Stimulated activated memory B cell treated with anti-CD40 and anti-IgM and Interleukin-4, amounts not matched to agents 10 μg/mL and 1 μg/mL and 100 μg/mL, for 72 hours (primary cell): ENCODE results near the gene ARFGEF3.
"Not testable (repeated sequence)": the region's sequence is repeated elsewhere in the genome, so short reads cannot be mapped to it uniquely, and the experiment has no call there.

Experiments used
- ATAC-seq: fragments of 150-1000 bp; cut with Tn5 transposase; 2 replicates; pipeline ENCODE4 v1.10.0; 2021
- H3K27ac Mint-ChIP-seq: one replicate; pipeline ENCODE4 v1.8.0; 2022; ENCODE audit warnings: mild to moderate bottlenecking, mixed read lengths
- H3K27me3 Mint-ChIP-seq: one replicate; pipeline ENCODE4 v1.8.0; 2022; ENCODE audit warnings: mixed read lengths
- H3K36me3 Mint-ChIP-seq: one replicate; pipeline ENCODE4 v1.8.0; 2022; ENCODE audit warnings: mixed read lengths
- H3K4me1 Mint-ChIP-seq: one replicate; pipeline ENCODE4 v1.8.0; 2022; ENCODE audit warnings: mixed read lengths
- H3K4me3 Mint-ChIP-seq: one replicate; pipeline ENCODE4 v1.8.0; 2022; ENCODE audit warnings: mild to moderate bottlenecking, moderate library complexity, mixed read lengths
- H3K9me3 Mint-ChIP-seq: one replicate; pipeline ENCODE4 v1.8.0; 2022; ENCODE audit warnings: mixed read lengths

Gene ARFGEF3

DNA sequence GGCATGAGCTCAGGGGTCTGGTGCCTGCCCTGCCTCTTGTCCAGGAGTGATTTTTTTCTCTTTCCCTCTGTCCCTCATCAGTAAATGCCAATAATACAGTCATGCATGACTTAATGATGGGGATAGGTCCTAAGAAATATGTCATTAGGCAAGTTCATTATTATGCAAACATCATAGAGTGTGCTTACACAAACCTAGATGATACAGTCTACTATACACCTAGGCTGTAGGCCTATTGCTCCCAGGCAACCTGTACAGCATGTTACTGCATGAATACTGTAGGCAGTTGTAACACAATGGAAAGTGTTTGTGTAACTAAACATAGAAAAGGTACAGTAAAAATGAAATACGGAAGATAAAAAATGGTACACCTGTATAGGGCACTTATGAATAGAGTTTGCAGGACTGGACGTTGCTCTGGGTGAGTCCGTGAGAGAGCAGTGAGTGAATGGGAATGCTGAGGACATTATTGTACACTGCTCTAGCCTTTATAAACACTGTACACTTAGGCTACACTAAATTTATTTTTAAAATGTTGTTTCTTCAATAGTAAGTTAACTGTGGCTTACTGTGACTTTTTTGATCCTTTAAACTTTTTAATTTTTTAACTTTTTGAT, 34.5 kb downstream of the ARFGEF3 start:
- Mint-ChIP-seq H3K27me3 (peaks cover 19% of the 10 kb centered on the region), H3K9me3 (peaks cover 7% of the 10 kb centered on the region), H3K36me3 (no peaks in the 10 kb centered on the region), H3K4me3 (no peak overlapping the region), H3K27ac (no peak overlapping the region), H3K4me1 (no peaks in the 10 kb centered on the region)
- no peak for ATAC-seq

DNA sequence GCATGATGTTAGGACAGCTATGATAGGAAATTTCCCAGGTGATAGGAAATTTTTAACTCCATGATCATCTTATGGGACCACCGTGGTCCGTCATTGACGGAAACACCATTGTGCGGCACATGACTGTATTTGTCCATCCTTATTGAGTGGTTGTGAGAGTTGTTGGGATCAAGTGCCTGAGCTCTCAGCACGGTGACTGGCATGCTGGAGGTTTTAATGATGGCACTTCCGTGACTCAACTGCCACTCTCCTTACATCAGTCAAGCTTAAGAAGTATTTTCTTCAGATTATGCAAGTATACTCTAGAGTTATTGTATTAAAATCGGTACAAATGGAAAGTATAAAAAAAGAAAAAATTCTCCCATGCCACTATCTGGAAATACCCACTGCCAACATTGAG, 35.8 kb downstream of the ARFGEF3 start:
- Mint-ChIP-seq H3K36me3 (no peaks in the 10 kb centered on the region), H3K9me3 (peaks cover 7% of the 10 kb centered on the region), H3K4me1 (no peaks in the 10 kb centered on the region), H3K27ac (no peak overlapping the region), H3K4me3 (no peak overlapping the region), H3K27me3 (peaks cover 20% of the 10 kb centered on the region)
- ATAC-seq: no peak

DNA sequence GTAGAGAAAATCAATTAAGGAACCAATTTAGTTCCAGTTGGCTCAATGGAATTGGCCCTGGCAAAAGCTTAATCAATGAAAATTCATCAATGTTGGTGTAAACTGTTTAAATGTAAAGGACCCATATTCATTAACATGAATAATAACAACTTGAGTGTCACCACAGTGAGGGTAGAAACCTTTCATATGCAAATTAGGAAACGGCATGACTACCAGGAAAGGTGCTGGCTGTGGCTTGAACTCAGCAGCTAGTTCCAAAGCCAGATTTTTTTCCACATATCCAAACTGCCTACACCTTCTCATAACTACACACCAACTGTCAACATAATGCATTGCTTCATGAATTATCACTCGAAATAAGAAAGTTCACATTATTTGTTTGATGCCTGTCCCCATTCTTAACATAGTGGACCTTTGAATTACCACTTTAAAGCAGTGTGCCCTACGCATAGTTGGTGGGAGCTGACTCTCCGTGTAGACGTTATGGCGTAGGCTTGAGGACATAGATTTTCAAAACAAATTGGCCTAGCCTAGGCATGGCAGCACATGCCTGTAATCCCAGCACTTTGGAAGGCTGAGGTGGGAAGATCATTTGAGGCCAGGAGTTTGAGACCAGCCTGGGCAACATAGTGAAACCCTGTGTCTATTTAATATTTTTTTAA, 36.8 kb downstream of the ARFGEF3 start:
- H3K4me1 Mint-ChIP-seq: no peaks in the 10 kb centered on the region
- H3K36me3 Mint-ChIP-seq: no peaks in the 10 kb centered on the region
- no peak overlapping the region for H3K27ac Mint-ChIP-seq
- H3K27me3 Mint-ChIP-seq: peaks cover 20% of the 10 kb centered on the region
- H3K4me3 Mint-ChIP-seq: no peak overlapping the region
- peaks cover 7% of the 10 kb centered on the region for H3K9me3 Mint-ChIP-seq
- no peak for ATAC-seq

DNA sequence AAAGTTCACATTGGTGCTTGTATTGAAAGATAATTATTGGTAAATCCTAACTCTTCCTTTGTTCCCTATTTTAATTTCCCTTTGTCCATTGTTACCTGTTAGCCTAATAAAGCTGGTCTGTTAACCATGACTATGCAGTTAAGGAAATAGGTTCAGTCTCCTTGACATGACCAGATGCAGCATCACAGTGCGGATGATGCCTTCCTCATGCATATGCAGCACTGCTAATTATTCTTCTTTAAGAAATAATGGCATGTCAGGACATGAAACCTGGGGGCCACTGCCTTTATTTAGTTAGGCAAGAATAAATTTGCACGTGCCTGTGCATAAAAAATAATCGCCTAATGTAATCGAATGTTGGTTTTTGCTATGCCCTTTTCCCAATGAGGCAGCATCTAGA, 40.1 kb downstream of the ARFGEF3 start:
- Mint-ChIP-seq H3K4me3 (no peak overlapping the region), H3K27me3 (peaks cover 27% of the 10 kb centered on the region), H3K36me3 (no peaks in the 10 kb centered on the region), H3K9me3 (peaks cover 7% of the 10 kb centered on the region), H3K27ac (no peak overlapping the region), H3K4me1 (no peaks in the 10 kb centered on the region)
- ATAC-seq: no peak

DNA sequence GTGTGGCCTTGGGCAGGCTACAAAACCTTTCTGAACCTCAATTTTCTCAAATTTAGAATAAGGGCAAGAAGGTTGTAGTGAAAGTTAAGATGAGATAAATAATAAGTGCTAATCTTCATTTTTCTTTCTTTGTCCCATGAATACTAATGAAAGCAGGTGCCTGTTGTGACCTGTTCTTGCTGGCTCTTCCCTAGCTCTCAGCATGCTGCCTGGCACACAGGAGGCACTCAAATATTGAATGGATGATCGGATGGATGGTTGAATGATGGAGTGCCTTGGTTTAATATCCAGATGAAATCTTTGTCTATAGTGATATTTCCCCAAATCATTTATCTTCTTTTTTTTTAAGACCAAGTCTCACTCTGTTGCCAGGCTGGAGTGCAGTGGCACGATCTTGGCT, 41.6 kb downstream of the ARFGEF3 start:
- H3K4me1 Mint-ChIP-seq: no peaks in the 10 kb centered on the region
- no peak overlapping the region for H3K4me3 Mint-ChIP-seq
- no peak for ATAC-seq
- H3K27ac Mint-ChIP-seq: no peak overlapping the region
- peaks cover 7% of the 10 kb centered on the region for H3K9me3 Mint-ChIP-seq
- H3K27me3 Mint-ChIP-seq: peaks cover 30% of the 10 kb centered on the region
- no peaks in the 10 kb centered on the region for H3K36me3 Mint-ChIP-seq

DNA sequence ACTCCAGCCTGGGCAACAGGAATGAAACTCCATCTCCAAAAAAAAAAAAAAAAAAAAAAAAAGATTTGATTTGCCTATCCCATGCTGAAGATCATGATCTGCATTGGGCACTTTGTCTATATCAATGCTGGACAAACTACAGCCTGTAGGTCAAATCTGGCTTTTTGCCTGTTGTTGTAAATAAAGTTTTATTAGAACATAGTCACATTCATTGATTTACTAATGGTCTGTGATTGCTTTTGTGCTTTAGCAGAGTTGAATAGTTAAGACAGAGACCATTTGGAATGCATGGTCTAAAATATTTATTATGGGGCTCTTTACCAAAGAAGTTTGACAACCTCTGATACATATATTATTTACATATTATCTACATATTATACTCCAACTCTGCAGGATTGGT, 42.6 kb downstream of the ARFGEF3 start:
- Mint-ChIP-seq H3K9me3 (peaks cover 7% of the 10 kb centered on the region), H3K4me3 (no peak overlapping the region), H3K27me3 (peaks cover 40% of the 10 kb centered on the region), H3K36me3 (no peaks in the 10 kb centered on the region), H3K27ac (no peak overlapping the region), H3K4me1 (no peaks in the 10 kb centered on the region)
- ATAC-seq: no peak

DNA sequence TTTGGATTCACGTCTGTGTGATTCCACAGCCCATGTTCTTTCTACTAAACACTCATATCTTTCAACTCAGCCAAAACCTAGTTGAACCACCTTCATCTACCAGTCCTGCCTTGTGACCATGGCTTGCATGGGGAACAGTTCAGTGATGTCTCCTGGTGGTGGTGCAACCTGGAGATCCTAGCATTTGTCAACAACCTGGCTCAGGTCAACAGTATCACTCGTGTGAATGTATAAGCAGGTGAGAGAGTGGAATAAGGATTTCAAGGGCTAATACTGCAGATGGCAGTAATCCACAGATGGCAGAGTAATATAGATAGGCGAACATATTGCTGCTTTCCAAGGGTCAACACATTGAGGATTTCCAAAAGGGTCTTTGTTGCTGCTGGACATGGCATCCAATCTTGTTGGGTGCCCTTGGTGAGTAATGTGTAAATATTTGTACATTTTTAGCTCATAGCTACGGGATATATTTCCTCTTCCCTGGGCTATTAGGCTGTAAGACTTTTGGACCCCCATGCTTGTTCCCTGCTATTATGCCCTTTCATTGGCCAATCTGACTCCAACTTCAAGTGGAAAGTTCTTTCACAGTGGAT, 43.1 kb downstream of the ARFGEF3 start:
- Mint-ChIP-seq H3K27me3 (peaks cover 40% of the 10 kb centered on the region), H3K36me3 (no peaks in the 10 kb centered on the region), H3K4me1 (no peaks in the 10 kb centered on the region), H3K27ac (no peak overlapping the region), H3K4me3 (no peak overlapping the region), H3K9me3 (peaks cover 7% of the 10 kb centered on the region)
- ATAC-seq: no peak

DNA sequence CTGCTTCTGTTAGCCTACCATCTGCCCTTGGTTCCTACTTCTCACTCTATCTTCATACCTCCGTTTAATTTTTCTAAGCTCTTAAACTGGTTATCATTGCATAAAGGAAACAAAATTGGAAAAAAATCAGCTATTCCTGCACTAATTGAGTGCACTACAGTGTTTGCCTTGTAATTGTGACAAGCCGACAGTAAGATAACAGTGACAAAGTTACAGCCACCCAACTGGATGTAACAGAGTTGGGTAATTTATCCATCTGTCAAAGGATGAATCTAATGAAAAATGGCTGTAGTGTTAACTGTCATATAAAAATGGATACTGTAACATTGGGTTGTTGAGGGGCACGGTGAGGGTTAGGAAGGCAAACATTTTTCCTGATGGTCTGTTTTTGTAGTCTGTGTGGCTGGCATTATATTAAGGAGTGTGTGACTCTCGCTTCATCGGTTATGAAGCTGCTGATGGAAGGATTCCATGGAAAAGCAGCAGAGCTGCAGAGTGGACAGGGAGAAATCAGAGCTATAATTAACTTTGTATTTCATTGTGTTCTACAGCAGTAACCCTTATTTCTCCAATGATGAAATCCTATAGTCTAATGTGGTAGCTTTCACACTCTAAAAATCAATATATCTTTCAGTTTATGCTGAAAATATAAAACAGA, 43.8 kb downstream of the ARFGEF3 start:
- no peak overlapping the region for H3K27ac Mint-ChIP-seq
- ATAC-seq: no peak
- peaks cover 40% of the 10 kb centered on the region for H3K27me3 Mint-ChIP-seq

DNA sequence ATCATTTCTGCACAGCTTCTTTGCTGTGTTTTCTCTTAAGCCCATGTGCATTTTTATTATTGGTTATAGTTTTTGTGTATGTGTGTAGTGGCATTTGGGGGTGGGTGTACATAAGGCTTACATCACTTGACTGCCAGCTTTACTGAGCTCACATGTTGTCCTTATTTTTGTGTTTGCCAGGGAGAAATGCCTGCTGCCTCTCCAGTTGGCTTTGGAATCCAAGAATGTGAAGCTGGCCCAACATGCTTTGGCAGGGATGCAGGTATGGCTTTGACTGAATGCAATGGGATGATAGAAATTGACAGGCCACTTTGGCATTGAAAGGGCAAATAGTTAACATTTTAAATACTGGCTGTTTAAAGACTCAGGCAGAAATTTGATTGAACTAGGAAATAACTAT, 45.1 kb downstream of the ARFGEF3 start:
- no peaks in the 10 kb centered on the region for H3K4me1 Mint-ChIP-seq
- no peak for ATAC-seq

More for the DNA sequence above, 43.8 kb downstream of the ARFGEF3 start:
- Mint-ChIP-seq H3K4me1 (no peaks in the 10 kb centered on the region), H3K4me3 (no peak overlapping the region), H3K36me3 (no peaks in the 10 kb centered on the region), H3K9me3 (peaks cover 2% of the 10 kb centered on the region)

DNA sequence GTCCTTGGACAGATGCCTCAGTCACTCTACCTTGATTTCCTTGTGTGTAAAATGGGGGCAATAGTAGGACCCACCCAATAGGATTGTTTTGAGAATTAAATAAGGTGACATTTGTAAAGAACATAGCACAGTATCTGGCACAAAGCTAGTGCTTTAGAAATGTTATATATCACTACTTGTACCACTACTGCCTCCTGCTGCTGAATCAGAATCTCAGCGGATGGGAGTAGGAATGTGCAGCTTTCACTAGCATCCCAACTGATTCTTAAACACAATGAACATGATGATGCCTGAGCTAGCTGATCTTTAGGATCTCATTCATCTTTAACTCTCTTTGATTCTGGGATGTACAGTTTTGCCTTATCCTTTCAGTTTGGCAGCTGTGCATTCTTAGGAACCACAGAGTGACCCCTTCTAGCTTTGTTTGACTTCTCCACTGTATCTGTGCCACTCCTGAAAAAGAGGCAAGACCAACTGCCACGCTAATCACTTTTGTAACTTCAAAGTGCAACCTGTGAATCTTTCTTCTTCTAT, 49.4 kb downstream of the ARFGEF3 start:
- Mint-ChIP-seq H3K27ac (no peak overlapping the region), H3K27me3 (peaks cover 56% of the 10 kb centered on the region), H3K9me3 (no peaks in the 10 kb centered on the region), H3K4me1 (no peaks in the 10 kb centered on the region), H3K4me3 (no peak overlapping the region), H3K36me3 (no peaks in the 10 kb centered on the region)
- ATAC-seq: no peak

More for the DNA sequence above, 45.1 kb downstream of the ARFGEF3 start:
- Mint-ChIP-seq H3K27ac (no peak overlapping the region), H3K27me3 (peaks cover 36% of the 10 kb centered on the region), H3K9me3 (no peaks in the 10 kb centered on the region), H3K36me3 (no peaks in the 10 kb centered on the region), H3K4me3 (no peak overlapping the region)

DNA sequence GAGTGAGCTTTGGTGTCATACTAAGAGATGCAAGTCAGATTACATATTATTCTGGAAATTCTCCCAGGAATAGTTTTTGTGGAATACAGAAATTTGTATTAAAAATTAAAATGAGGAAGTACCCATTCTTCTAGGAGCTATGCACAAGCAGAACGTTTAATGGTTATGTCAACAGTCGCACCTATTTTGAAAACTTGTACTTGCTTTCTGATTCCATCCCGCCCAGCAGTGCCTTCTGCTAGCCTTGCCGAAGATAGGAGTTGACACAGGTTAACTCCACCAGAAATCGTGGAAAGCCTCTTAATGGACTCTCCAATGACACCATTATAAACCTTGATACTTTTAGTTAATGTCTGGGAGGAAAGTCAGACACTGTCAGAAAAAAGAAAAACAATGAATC, 49.9 kb downstream of the ARFGEF3 start:
- no peak overlapping the region for H3K27ac Mint-ChIP-seq
- no peaks in the 10 kb centered on the region for H3K36me3 Mint-ChIP-seq
- no peak for ATAC-seq
- H3K4me3 Mint-ChIP-seq: no peak overlapping the region
- no peaks in the 10 kb centered on the region for H3K9me3 Mint-ChIP-seq
- peaks cover 56% of the 10 kb centered on the region for H3K27me3 Mint-ChIP-seq
- no peaks in the 10 kb centered on the region for H3K4me1 Mint-ChIP-seq

DNA sequence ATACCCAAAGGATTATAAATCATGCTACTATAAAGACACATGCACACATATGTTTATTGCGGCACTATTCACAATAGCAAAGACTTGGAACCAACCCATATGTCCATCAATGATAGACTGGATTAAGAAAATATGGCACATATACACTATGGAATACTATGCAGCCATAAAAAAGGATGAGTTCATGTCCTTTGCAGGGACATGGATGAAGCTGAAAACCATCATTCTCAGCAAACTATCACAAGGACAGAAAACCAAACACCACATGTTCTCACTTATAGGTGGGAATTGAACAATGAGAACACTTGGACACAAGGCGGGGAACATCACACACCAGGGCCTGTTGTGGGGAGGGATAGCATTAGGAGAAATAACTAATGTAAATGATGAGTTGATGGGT, 50.8 kb downstream of the ARFGEF3 start:
- H3K27me3 Mint-ChIP-seq: peaks cover 51% of the 10 kb centered on the region
- not testable (repeated sequence) for H3K4me1 Mint-ChIP-seq, H3K27ac Mint-ChIP-seq, H3K36me3 Mint-ChIP-seq, ATAC-seq, H3K9me3 Mint-ChIP-seq, H3K4me3 Mint-ChIP-seq

DNA sequence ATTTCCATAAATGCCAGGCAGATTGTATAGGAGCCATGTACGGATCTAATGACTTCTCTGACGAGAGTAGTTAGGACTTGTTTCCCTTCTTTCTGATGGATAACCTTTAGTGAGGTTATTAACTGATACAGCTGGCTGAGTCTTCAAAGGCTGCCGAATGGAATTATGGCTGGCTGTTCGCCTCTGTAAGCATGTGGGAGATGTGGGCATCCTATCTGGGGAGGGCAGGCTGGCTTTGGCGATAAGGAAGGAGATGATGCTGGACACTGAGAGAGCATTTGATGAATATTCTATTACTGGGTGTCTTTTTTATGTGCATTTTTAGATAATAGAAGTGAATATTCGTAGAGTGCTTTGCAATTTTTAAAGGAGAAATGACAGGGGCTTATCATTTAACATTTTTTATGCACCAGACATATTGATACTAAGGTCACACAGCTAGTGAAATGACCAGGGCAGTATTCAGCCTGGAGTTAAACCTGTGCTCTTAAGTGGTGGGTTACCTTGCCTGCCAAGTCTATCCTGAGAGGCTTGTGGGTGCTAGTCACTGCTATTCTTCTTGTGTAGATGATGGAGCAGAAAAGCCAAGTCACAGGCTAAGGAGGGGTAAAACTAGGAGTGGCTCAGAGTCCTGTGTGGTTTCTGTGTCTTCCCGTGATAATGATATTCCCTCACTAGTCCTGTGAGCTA, 53.5 kb downstream of the ARFGEF3 start:
- Mint-ChIP-seq H3K27ac (no peak overlapping the region), H3K36me3 (no peaks in the 10 kb centered on the region), H3K4me3 (no peak overlapping the region), H3K4me1 (no peaks in the 10 kb centered on the region), H3K27me3 (peaks cover 52% of the 10 kb centered on the region), H3K9me3 (no peaks in the 10 kb centered on the region)
- no peak for ATAC-seq

DNA sequence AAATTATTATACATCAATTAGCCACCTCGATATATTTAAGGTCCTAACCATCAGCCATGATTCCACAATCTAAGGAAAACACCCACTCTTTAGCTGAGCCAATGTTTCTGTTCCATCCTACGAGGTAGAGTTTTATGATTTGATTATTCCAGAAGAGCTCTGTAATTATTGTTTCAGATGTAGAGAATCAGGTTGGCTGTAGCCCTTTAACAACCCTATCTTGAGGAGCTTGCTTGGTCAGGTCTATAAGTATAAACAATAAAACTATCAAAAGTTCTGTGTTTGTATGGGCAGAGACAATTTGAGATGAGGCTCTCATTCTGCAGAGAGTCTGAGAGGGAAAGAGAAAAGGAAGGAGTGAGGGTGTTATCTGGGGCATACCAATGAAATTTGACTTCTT, 56.7 kb downstream of the ARFGEF3 start, which contains the start of gene PBOV1:
Gene PBOV1 (minus strand): TSS at position 43 of the 400 bp plus-strand sequence. CDS start 96 bp downstream, outside the sequence.
- Mint-ChIP-seq H3K27ac (no peak within 1 kb of the TSS), H3K27me3 (peaks cover 46% of the 10 kb centered on the region), H3K9me3 (no peaks in the 10 kb centered on the region), H3K36me3 (no peaks in the 10 kb centered on the region), H3K4me3 (no peak within 1 kb of the TSS), H3K4me1 (no peaks in the 10 kb centered on the region)
- ATAC-seq: no peak

DNA sequence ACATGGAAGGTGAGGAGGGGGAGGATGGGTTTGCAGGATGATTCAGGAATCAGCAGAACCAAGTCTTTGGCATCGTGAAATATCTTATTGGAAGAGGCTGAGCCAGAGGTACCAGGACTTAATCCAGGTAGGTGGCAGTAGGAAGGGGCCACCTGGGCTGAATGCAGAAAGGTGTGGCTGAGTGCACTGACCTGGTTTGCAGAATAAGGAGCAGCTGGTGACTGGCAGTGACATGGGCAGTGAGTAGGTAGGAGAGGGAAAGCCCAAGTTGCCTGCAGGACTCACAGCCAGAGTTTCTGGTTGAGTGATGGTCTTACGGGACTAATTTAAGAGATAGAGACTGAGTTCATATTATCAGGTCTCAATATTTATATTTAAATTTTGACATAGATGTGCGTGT, 57.7 kb downstream of the ARFGEF3 start:
- Mint-ChIP-seq H3K27me3 (peaks cover 43% of the 10 kb centered on the region), H3K9me3 (no peaks in the 10 kb centered on the region), H3K36me3 (no peaks in the 10 kb centered on the region), H3K27ac (no peak overlapping the region), H3K4me1 (no peaks in the 10 kb centered on the region), H3K4me3 (no peak overlapping the region)
- no peak for ATAC-seq
